ENCODE results near the gene BACH2.
A peak's percentile ranks its signal among the peaks of the same experiment; 100 is the strongest.

BACH2 gene

DNA sequence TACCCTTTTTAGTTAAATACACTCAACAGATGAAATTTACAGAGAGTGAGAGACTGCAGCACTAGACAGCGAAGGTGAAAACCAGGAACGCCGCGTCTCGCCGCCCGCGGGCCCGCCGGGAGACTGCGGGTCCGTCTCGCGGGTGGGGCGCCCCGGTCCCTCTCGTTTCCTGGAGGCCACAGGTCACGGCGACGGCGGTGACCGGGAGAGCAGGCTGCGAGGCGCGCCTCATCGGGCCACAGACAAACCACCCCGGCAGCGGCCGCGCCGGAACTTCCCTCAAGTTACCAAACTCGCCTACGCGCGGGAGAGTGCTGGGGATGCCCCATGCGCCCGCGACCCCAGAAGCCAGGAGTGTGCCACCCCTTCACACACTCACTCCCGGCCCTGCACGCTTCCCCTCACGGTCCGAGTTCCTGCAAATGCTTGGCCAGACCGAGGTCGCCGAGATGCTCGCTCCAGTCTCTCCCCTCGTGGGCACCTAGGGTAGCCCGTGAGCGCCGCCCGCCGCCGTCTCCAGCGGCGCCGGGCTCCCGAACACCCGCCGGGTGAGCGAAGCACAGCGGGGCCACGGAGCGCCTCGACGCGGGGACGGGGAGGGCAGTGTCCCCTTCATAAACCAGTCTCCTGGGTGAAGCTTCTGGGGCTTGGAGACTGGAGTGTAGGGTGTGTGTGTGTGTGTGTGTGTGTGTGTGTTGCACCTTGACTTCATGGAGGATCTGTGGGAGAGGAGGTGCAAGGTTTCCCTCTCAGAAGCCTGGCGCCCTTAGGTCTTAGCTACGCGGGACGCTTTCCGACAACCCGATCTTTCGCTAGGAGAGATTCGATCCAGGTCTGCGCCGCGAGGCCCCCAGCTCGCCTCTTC is 1.4 kb downstream of the BACH2 start:
- TF ChIP-seq, protein P1, sequence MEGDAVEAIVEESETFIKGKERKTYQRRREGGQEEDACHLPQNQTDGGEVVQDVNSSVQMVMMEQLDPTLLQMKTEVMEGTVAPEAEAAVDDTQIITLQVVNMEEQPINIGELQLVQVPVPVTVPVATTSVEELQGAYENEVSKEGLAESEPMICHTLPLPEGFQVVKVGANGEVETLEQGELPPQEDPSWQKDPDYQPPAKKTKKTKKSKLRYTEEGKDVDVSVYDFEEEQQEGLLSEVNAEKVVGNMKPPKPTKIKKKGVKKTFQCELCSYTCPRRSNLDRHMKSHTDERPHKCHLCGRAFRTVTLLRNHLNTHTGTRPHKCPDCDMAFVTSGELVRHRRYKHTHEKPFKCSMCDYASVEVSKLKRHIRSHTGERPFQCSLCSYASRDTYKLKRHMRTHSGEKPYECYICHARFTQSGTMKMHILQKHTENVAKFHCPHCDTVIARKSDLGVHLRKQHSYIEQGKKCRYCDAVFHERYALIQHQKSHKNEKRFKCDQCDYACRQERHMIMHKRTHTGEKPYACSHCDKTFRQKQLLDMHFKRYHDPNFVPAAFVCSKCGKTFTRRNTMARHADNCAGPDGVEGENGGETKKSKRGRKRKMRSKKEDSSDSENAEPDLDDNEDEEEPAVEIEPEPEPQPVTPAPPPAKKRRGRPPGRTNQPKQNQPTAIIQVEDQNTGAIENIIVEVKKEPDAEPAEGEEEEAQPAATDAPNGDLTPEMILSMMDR (IDR thresholded peaks at IDR 0.05; ENCODE audit: low read depth, low read length, missing control alignments), result no peak
- DNase-seq (ENCODE audit: low read depth), result no peak
- peak overlapping the region; percentile 39 for H3K4me3 ChIP-seq (ENCODE audit: low read depth, low read length)

DNA sequence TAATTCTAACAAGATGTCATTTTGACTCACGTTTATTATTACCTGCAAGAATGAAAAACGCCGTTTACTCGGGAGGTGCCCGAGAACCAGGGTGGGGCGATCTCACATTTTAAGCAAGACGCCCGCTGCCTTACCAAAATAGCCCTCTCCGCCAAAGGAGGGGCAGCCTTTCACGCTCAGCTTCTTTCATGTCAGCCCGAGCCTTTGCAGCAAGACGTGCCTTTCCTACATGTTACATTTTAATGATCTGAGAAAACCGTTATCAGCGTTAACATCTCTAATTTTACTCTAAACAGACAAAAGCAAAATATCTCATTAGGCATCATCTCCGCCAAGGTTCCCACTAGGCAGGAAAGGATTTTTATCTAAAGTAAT is 2.0 kb downstream of the BACH2 start:
- H3K4me3 ChIP-seq (ENCODE audit: low read depth, low read length), result no peak overlapping the region
- TF ChIP-seq, protein P1 (IDR thresholded peaks at IDR 0.05; ENCODE audit: low read depth, low read length, missing control alignments), result no peak
- no peak for DNase-seq (ENCODE audit: low read depth)

DNA sequence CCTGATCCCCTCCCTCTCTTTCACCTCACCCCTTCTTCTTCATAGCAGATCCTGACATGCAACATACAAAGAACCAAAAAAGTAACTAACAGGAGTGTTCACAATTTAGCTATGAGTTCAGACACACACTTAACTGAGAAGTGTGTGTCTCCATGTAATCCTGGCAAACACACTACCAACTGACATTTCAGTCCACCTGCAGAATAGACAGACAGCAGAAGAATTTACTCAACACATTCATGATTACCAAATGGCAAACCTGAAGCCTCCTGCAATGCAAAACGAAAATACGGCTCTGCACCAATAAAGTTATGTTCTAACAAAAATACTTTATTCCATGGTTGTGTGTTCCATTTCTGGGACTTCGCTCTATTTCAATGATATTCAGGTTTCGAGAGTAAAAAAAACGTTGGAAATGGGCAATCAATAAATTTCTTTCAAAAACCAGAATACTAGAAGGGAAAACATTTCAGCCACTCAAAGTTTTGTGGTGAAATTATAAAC is 2.6 kb downstream of the BACH2 start:
- no peak for DNase-seq (ENCODE audit: low read depth)
- TF ChIP-seq, protein P1 (IDR thresholded peaks at IDR 0.05; ENCODE audit: low read depth, low read length, missing control alignments), result no peak
- H3K4me3 ChIP-seq (ENCODE audit: low read depth, low read length), result no peak overlapping the region

DNA sequence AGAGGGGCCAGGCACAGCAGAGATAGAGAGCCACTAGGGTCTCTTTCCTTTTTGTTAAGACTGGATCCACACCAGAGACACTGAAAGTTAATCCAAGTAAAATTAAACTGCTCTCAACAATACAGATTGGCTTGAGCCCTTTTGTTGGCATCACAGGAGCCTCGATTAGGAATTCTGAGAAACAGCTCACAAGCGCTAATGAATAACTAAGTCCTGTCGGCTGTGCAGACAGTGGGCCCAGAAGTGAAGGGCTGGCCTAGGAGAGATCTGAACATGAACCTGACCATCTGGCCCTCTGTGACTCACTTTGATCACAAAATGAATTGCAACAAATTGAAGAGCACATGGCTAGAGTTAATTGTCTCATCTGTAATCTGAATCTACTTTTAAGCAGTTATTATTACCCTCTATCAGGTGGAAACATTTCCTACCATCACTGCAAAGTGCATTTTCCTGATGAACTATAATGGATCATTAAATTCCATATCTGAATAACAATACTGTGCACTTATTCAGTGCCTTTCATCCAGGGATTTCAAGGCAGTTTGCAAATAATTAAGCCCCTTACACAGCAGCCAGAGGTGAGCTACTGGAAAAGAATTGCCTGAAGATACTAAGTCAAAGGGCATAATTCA is 3.2 kb downstream of the BACH2 start:
- DNase-seq (ENCODE audit: low read depth), result no peak
- H3K4me3 ChIP-seq (ENCODE audit: low read depth, low read length), result no peak overlapping the region

DNA sequence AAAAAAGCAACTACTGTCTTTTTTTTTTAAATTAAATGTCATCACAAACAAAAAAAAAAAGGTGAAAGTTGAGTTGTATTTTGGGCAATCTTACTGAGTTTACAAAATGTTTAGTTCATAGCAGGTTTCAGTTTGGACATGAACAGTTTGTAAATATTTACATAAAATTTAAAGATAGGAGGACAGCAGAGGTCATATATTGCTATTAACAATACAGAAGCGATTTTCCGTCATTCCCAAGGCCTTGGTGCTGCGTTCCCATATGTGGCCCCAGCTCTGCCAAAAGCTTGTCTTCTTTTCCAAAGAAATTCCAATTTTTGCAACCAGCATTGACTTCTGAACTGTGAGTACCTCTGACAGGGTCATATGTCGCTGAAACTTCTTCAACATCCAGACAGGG is 5.1 kb downstream of the BACH2 start:
- no peak for DNase-seq (ENCODE audit: low read depth)
- no peak overlapping the region for H3K4me3 ChIP-seq (ENCODE audit: low read depth, low read length)
- TF ChIP-seq, protein P1 (IDR thresholded peaks at IDR 0.05; ENCODE audit: low read depth, low read length, missing control alignments), result no peak

More for the DNA sequence above, 3.2 kb downstream of the BACH2 start:
- TF ChIP-seq, protein P1 (IDR thresholded peaks at IDR 0.05; ENCODE audit: low read depth, low read length, missing control alignments), result no peak

DNA sequence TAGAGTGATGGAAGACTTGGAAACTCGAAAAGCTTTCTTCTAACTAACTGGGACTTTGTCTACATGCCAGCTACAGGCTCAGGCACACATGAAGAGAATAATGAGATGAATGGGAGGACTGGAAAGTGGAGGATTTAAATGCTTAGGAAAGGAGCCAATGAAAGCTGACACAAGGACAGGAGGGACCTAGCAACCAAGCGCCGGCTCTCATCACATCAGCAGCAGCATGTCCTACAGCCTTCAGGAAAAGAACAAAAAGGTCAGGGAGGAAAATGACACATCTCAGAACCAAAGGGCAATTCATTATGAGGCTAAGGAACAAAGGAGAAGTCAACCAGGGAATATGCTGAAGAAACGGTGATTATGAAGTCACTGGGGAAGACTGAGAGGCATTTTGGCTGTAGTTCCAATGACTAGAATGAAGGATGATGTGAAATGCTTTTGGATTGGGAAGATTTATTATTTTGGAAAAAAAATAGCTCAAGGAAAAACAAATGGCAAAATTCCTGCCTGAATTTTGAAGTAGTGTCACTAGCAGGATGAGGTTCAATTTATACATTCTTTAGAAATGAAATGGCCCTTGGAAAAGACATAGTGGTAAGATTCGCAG is 5.7 kb downstream of the BACH2 start:
- TF ChIP-seq, protein P1 (IDR thresholded peaks at IDR 0.05; ENCODE audit: low read depth, low read length, missing control alignments), result no peak

More for the DNA sequence above, 5.7 kb downstream of the BACH2 start:
- no peak overlapping the region for H3K4me3 ChIP-seq (ENCODE audit: low read depth, low read length)
- DNase-seq (ENCODE audit: low read depth), result no peak
